Measurements from ENCODE around the gene ITPRID1.
"Not testable (repeated sequence)": the region's sequence is repeated elsewhere in the genome, so short reads cannot be mapped to it uniquely, and the experiment has no call there.

The ITPRID1 gene

DNA sequence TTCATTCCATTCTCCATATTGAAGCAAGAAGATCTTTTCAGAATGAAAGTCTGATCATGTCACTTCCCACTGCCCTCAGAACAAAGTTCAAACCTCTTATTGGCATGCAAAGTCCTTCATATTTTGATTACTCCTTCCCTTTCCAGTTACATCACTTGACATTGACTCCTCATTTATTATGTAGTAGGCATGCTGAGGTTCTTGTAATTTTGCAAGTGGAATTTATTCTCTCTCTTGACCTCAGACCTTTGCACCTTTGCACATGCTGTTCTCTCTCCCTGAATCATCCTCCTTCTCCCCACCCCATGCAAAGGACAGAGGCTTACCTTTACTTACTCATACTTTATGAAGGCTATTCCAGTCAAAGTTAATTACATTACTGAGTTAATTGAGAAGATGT, 13.0 kb downstream of the ITPRID1 start:
- no peaks in the 10 kb centered on the region for H3K79me2 ChIP-seq (ENCODE audit: insufficient read depth, low read length)
- H4K20me1 ChIP-seq (ENCODE audit: insufficient read depth, low read length, poor library complexity, severe bottlenecking) = no peaks in the 10 kb centered on the region
- no peak overlapping the region for H3K4me2 ChIP-seq (ENCODE audit: low read depth, low read length, poor library complexity, severe bottlenecking)
- H3K4me3 ChIP-seq (ENCODE audit: low read length, poor library complexity, severe bottlenecking) = no peak overlapping the region
- TF ChIP-seq EZH2phosphoT487 (IDR thresholded peaks at IDR 0.05; ENCODE audit: borderline replicate concordance) = no peak
- TF ChIP-seq, protein P1, sequence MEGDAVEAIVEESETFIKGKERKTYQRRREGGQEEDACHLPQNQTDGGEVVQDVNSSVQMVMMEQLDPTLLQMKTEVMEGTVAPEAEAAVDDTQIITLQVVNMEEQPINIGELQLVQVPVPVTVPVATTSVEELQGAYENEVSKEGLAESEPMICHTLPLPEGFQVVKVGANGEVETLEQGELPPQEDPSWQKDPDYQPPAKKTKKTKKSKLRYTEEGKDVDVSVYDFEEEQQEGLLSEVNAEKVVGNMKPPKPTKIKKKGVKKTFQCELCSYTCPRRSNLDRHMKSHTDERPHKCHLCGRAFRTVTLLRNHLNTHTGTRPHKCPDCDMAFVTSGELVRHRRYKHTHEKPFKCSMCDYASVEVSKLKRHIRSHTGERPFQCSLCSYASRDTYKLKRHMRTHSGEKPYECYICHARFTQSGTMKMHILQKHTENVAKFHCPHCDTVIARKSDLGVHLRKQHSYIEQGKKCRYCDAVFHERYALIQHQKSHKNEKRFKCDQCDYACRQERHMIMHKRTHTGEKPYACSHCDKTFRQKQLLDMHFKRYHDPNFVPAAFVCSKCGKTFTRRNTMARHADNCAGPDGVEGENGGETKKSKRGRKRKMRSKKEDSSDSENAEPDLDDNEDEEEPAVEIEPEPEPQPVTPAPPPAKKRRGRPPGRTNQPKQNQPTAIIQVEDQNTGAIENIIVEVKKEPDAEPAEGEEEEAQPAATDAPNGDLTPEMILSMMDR (conservative IDR thresholded peaks at IDR 0.05; ENCODE audit: low read length) = no peak
- H3K9ac ChIP-seq (ENCODE audit: low read depth, low read length, poor library complexity, severe bottlenecking) = no peak overlapping the region
- H3K9me2 ChIP-seq (replicated peaks; ENCODE audit: low read depth, low read length) = no peaks in the 10 kb centered on the region
- no peaks in the 10 kb centered on the region for H3K27me3 ChIP-seq (ENCODE audit: insufficient read depth, low read length, poor library complexity, severe bottlenecking)
- no peak overlapping the region for H2AFZ ChIP-seq (ENCODE audit: low read length)
- H3K4me1 ChIP-seq (ENCODE audit: insufficient read depth, low read length, poor library complexity, severe bottlenecking) = no peaks in the 10 kb centered on the region
- no peaks in the 10 kb centered on the region; the same call in 1 of the 2 replicates for H3K9me3 ChIP-seq (ENCODE audit: insufficient read depth, low read depth, low read length)
- H3K36me3 ChIP-seq (ENCODE audit: insufficient read depth, low read length) = no peaks in the 10 kb centered on the region
- H3F3A ChIP-seq (ENCODE audit: low read depth) = no peaks in the 10 kb centered on the region

DNA sequence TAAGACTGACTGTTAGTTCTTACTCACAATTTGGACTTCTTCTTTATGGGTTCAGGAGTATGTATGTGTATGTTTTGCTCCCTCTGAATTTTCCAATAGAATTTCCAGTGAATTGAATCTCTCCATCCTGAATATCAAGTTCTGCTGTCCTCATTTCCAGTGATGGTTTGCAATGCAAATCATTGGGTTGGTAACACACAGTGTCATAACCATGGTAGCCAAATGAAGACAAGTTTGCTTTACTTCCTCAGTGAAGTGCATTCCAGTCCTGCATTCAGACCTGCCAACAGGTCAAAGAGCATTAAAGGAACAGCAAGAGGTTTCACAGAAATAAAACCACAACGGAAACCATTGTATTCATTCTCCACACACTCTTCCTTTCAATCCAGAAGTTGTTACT, 15.2 kb downstream of the ITPRID1 start:
- H3K36me3 ChIP-seq (ENCODE audit: insufficient read depth, low read length) = no peaks in the 10 kb centered on the region
- H3K9me3 ChIP-seq (ENCODE audit: insufficient read depth, low read depth, low read length) = no peaks in the 10 kb centered on the region
- no peak overlapping the region for H3K4me2 ChIP-seq (ENCODE audit: low read depth, low read length, poor library complexity, severe bottlenecking)
- no peaks in the 10 kb centered on the region for H3K79me2 ChIP-seq (ENCODE audit: insufficient read depth, low read length)
- H3F3A ChIP-seq (ENCODE audit: low read depth) = no peaks in the 10 kb centered on the region
- H3K9me2 ChIP-seq (replicated peaks; ENCODE audit: low read depth, low read length) = no peaks in the 10 kb centered on the region
- no peak overlapping the region for H3K4me3 ChIP-seq (ENCODE audit: low read length, poor library complexity, severe bottlenecking)
- no peaks in the 10 kb centered on the region for H3K27me3 ChIP-seq (ENCODE audit: insufficient read depth, low read length, poor library complexity, severe bottlenecking)
- H3K4me1 ChIP-seq (ENCODE audit: insufficient read depth, low read length, poor library complexity, severe bottlenecking) = no peaks in the 10 kb centered on the region
- no peaks in the 10 kb centered on the region for H4K20me1 ChIP-seq (ENCODE audit: insufficient read depth, low read length, poor library complexity, severe bottlenecking)
- no peak overlapping the region for H2AFZ ChIP-seq (ENCODE audit: low read length)
- TF ChIP-seq, protein P1 (conservative IDR thresholded peaks at IDR 0.05; ENCODE audit: low read length) = no peak
- no peak for TF ChIP-seq EZH2phosphoT487 (IDR thresholded peaks at IDR 0.05; ENCODE audit: borderline replicate concordance)
- H3K9ac ChIP-seq (ENCODE audit: low read depth, low read length, poor library complexity, severe bottlenecking) = no peak overlapping the region

DNA sequence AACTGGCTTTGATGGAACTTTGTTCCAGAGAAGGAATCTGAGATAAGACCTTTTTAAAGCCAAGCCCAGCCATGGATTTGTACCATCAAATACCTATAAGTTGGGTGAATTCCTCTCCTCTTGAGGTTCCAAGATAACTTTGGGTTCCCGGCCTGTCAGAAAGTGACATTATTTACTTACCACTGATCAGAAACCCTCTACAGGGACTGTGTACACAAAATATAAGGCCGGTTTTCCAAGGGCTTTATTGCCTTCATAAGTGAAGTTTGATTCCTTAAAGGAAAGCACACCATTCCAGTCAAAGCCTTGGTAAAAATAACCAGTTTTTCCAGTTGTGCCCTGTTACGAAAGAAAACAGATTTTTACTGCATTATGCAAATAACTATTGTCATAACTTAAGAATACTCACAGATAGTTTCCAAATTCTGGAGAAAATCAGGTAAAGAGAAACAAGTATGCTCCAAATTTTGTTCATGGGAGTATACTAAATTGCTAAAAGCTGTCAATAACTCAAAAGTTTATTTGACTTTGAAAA, 26.8 kb downstream of the ITPRID1 start:
- H3F3A ChIP-seq (ENCODE audit: low read depth); H3K9me3 ChIP-seq (ENCODE audit: insufficient read depth, low read depth, low read length); H3K9ac ChIP-seq (ENCODE audit: low read depth, low read length, poor library complexity, severe bottlenecking); H2AFZ ChIP-seq (ENCODE audit: low read length); H3K27me3 ChIP-seq (ENCODE audit: insufficient read depth, low read length, poor library complexity, severe bottlenecking); H3K4me1 ChIP-seq (ENCODE audit: insufficient read depth, low read length, poor library complexity, severe bottlenecking); H3K4me3 ChIP-seq (ENCODE audit: low read length, poor library complexity, severe bottlenecking); H3K9me2 ChIP-seq (replicated peaks; ENCODE audit: low read depth, low read length); H3K79me2 ChIP-seq (ENCODE audit: insufficient read depth, low read length); H4K20me1 ChIP-seq (ENCODE audit: insufficient read depth, low read length, poor library complexity, severe bottlenecking); H3K4me2 ChIP-seq (ENCODE audit: low read depth, low read length, poor library complexity, severe bottlenecking); H3K36me3 ChIP-seq (ENCODE audit: insufficient read depth, low read length): not testable (repeated sequence)

DNA sequence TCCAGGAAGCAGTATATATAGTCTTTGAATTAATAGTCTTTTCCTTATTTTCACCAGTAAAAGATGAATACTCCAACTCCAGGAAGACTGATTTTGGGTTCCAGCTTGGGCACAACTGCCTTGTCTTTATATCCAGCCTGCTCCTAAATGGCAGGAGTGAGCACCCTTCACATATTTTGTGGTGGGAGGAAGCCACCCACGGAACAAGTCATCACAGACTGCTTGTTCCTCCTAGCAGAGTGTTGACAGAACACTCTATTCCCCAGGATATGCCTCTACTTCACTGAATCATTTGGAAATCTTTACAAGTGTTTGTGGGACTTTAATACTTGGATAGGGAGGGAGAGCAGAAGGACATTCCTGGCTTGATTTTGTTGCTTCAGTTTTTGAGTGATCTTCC, 31.7 kb downstream of the ITPRID1 start:
- H4K20me1 ChIP-seq (ENCODE audit: insufficient read depth, low read length, poor library complexity, severe bottlenecking) = no peaks in the 10 kb centered on the region
- H3K4me3 ChIP-seq (ENCODE audit: low read length, poor library complexity, severe bottlenecking) = no peak overlapping the region
- H3K27me3 ChIP-seq (ENCODE audit: insufficient read depth, low read length, poor library complexity, severe bottlenecking) = no peaks in the 10 kb centered on the region
- no peak overlapping the region for H3K4me2 ChIP-seq (ENCODE audit: low read depth, low read length, poor library complexity, severe bottlenecking)
- no peaks in the 10 kb centered on the region for H3K9me2 ChIP-seq (replicated peaks; ENCODE audit: low read depth, low read length)
- TF ChIP-seq, protein P1 (conservative IDR thresholded peaks at IDR 0.05; ENCODE audit: low read length) = no peak
- TF ChIP-seq EZH2phosphoT487 (IDR thresholded peaks at IDR 0.05; ENCODE audit: borderline replicate concordance) = no peak
- no peaks in the 10 kb centered on the region for H3K36me3 ChIP-seq (ENCODE audit: insufficient read depth, low read length)
- H3K9me3 ChIP-seq (ENCODE audit: insufficient read depth, low read depth, low read length) = no peaks in the 10 kb centered on the region
- H3K9ac ChIP-seq (ENCODE audit: low read depth, low read length, poor library complexity, severe bottlenecking) = no peak overlapping the region
- H3F3A ChIP-seq (ENCODE audit: low read depth) = no peaks in the 10 kb centered on the region
- no peak overlapping the region for H2AFZ ChIP-seq (ENCODE audit: low read length)
- no peaks in the 10 kb centered on the region for H3K4me1 ChIP-seq (ENCODE audit: insufficient read depth, low read length, poor library complexity, severe bottlenecking)
- no peaks in the 10 kb centered on the region for H3K79me2 ChIP-seq (ENCODE audit: insufficient read depth, low read length)
